GM12801 (cell line): ENCODE measurements around the gene SIGLEC7.

ENCODE experiments used
- TF ChIP-seq, protein P1 (sequence below): IDR thresholded peaks from one replicate; pipeline ENCODE4 v1.5.1; 2011; ENCODE audit warnings: control low read depth; ENCODE audit not compliant: insufficient read length; ENCODE audit errors: extremely low read depth

Gene SIGLEC7

DNA sequence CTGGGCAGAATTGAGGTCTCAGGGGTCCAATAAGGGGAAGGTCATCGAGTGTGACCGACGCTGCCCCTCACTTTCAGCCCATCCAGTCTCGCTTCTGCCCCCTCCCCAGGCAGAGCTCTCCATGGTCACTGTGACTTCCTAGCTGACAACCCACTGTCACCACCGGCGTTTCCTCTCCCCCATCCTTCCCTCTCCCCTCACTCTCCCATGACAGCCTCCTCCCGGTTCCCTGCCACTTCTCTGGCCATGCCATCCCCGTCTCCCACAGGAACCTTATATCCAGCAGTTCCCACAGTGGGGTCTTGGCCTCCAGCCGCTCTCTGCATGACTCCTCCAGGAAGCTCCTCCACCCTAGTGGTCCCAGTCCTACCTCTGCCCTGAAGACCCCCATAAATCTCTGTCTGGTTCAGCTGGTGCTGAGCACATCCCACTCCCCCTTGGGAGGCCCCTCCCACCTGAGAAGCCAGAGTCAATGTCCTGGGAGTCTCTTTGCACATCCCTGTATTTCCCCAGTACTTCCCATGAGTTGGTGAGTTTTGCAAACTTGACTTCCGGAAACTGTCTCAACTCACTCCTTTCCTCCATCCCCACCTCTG is 58.1 kb downstream of the SIGLEC7 start:
- TF ChIP-seq, protein P1, sequence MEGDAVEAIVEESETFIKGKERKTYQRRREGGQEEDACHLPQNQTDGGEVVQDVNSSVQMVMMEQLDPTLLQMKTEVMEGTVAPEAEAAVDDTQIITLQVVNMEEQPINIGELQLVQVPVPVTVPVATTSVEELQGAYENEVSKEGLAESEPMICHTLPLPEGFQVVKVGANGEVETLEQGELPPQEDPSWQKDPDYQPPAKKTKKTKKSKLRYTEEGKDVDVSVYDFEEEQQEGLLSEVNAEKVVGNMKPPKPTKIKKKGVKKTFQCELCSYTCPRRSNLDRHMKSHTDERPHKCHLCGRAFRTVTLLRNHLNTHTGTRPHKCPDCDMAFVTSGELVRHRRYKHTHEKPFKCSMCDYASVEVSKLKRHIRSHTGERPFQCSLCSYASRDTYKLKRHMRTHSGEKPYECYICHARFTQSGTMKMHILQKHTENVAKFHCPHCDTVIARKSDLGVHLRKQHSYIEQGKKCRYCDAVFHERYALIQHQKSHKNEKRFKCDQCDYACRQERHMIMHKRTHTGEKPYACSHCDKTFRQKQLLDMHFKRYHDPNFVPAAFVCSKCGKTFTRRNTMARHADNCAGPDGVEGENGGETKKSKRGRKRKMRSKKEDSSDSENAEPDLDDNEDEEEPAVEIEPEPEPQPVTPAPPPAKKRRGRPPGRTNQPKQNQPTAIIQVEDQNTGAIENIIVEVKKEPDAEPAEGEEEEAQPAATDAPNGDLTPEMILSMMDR: no peak

DNA sequence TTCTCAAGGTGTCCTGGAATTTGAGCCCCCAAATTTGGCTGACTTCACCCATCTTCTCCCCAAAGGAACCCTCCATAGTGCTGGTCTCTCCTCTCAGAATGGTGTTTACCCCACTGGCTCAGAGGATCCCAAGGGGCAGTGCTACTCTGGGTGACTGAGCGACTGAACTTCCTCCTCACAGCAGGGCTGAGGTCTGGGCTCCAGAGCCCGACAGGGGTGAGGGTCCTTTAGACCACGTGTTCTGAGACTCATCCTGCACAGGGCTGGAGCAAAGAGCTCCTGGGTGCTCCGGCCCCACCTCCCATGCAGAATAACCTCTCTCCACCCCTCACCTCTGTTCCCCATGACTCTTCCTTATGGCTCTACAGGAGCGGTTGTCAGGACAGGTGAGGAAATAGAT is 59.6 kb downstream of the SIGLEC7 start:
- TF ChIP-seq, protein P1: no peak
